Osteocyte (in vitro differentiated cells): Measurements from ENCODE around the gene EPHB1. TPM values are rescaled to one million over a fixed set of nuclear protein-coding genes. Genes with fewer than 3 reads are reported as not detected.
"Not testable (repeated sequence)": the region's sequence is repeated elsewhere in the genome, so short reads cannot be mapped to it uniquely, and the experiment has no call there.

Experiments used
- DNase-seq: peaks from one replicate; pipeline ENCODE4 v3.0.0; 2021; ENCODE audit warnings: mixed read lengths; ENCODE audit not compliant: unreplicated experiment; ENCODE audit errors: extremely low spot score
- H3K27ac Mint-ChIP-seq: one replicate; pipeline ENCODE4 v1.8.0; 2021; ENCODE audit warnings: mild to moderate bottlenecking, mixed read lengths; ENCODE audit not compliant: unreplicated experiment
- H3K27me3 Mint-ChIP-seq: one replicate; pipeline ENCODE4 v1.8.0; 2021; ENCODE audit warnings: mixed read lengths; ENCODE audit not compliant: unreplicated experiment
- H3K36me3 Mint-ChIP-seq: one replicate; pipeline ENCODE4 v1.8.0; 2021; ENCODE audit warnings: mixed read lengths; ENCODE audit not compliant: unreplicated experiment
- H3K4me1 Mint-ChIP-seq: one replicate; pipeline ENCODE4 v1.8.0; 2021; ENCODE audit warnings: mixed read lengths; ENCODE audit not compliant: unreplicated experiment
- H3K4me3 Mint-ChIP-seq: one replicate; pipeline ENCODE4 v1.8.0; 2021; ENCODE audit warnings: mild to moderate bottlenecking, moderate library complexity, mixed read lengths; ENCODE audit not compliant: unreplicated experiment
- H3K9me3 Mint-ChIP-seq: one replicate; pipeline ENCODE4 v1.8.0; 2021; ENCODE audit warnings: mixed read lengths; ENCODE audit not compliant: unreplicated experiment
- total RNA-seq: library from RNA; stranded (reverse); gene quantifications from 2 replicates; pipeline ENCODE4 v1.2.1, GENCODE V29; 2021
- TF ChIP-seq, protein P1 (sequence below): fragments of 200-600 bp; sonication (generic); IDR thresholded peaks from 2 replicates; pipeline ENCODE4 v1.5.0; 2021; ENCODE audit warnings: antibody characterized with exemption, mild to moderate bottlenecking, moderate library complexity

EPHB1 gene
- total RNA-seq, 1 donor from 2014 or later: 0.75 TPM

DNA sequence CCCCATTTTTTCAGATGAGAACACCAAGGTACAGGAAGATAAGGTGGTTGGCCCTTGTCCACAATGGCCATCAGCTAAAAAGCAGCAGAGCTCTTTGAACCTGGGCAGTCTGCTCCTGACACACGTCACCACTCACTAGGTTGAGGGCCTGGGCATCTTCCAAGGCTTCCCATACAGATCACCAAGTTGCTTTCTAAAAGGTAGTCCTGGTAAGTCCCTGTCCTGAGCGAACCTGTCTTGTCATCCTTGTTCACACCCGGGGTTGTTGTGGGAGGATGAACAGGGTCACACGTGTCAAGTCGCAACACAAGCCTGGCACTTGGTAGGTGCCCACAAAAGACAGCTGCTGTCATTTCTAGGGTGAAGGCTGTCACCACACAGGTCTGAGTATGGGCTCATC is 260.4 kb downstream of the EPHB1 start:
- TF ChIP-seq, protein P1, sequence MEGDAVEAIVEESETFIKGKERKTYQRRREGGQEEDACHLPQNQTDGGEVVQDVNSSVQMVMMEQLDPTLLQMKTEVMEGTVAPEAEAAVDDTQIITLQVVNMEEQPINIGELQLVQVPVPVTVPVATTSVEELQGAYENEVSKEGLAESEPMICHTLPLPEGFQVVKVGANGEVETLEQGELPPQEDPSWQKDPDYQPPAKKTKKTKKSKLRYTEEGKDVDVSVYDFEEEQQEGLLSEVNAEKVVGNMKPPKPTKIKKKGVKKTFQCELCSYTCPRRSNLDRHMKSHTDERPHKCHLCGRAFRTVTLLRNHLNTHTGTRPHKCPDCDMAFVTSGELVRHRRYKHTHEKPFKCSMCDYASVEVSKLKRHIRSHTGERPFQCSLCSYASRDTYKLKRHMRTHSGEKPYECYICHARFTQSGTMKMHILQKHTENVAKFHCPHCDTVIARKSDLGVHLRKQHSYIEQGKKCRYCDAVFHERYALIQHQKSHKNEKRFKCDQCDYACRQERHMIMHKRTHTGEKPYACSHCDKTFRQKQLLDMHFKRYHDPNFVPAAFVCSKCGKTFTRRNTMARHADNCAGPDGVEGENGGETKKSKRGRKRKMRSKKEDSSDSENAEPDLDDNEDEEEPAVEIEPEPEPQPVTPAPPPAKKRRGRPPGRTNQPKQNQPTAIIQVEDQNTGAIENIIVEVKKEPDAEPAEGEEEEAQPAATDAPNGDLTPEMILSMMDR: no peak
- no peaks in the 10 kb centered on the region for H3K27me3 Mint-ChIP-seq
- no peaks in the 10 kb centered on the region for H3K9me3 Mint-ChIP-seq
- peak; percentile 70 for DNase-seq
- H3K36me3 Mint-ChIP-seq: no peaks in the 10 kb centered on the region
- H3K4me1 Mint-ChIP-seq: no peaks in the 10 kb centered on the region
- no peak overlapping the region for H3K27ac Mint-ChIP-seq
- H3K4me3 Mint-ChIP-seq: no peak overlapping the region

DNA sequence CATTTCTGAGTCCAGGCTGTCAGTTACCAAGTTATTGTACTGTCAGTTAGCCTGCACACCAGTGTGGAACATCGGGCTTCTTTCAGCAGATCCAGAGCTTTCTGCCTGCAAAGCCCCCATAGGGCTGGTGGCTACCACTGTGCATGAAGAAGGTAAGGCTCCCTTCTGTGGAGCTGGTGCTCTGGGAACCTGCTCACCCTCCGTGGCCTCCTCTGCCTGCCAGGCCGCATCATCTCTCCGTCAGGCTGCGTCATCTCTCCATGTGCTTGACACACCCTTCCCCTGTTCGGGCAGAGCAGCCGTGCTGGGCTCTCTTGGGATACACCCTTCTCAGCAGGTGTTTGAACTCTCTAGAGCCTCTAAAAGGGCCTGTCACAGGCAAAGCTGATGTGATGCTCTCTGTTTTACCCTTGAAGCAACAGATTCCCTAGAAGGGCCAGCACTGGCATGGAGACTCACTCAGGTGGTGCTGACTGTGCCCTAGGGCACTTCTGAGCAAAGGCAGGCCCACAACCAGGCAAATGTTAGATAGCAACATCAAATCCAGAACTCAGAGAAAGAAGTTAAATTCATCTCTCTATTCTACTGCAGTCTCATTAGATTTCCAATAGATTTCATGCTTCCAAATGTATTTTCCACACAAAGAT is 261.1 kb downstream of the EPHB1 start:
- no peak overlapping the region for H3K4me3 Mint-ChIP-seq
- H3K27ac Mint-ChIP-seq: no peak overlapping the region
- no peaks in the 10 kb centered on the region for H3K4me1 Mint-ChIP-seq
- TF ChIP-seq, protein P1: no peak
- H3K27me3 Mint-ChIP-seq: no peaks in the 10 kb centered on the region
- H3K9me3 Mint-ChIP-seq: no peaks in the 10 kb centered on the region
- no peaks in the 10 kb centered on the region for H3K36me3 Mint-ChIP-seq
- DNase-seq: peak; percentile 75

DNA sequence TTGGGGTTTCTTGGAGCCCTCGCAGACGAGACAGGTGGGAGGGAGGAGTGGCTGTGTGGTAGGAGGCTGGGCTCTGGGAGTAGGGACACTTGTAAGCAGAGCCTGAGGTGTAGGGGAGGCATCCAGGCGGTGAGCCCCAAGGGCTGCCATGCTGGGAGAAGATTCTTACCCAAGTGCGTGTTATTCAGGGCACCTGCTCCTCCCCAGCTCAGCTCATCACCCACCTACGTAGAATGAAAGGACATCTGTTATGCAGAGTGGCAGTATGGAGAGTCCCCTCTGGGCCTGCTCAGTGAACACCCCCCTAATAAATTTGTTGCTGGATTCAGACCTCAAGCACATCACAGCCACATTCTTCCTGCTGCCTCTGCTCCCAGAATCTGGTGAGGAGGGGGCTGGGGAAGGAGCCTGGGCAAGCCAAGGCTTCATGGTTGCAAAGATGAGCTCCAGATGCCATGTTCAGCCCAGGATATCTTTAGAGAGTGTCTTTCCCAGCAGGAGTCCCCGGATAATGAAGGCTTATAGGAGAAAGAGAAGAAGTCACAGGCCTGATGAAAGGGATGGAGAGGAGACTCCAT is 261.8 kb downstream of the EPHB1 start:
- DNase-seq: peak; percentile 60
- Mint-ChIP-seq H3K9me3 (no peaks in the 10 kb centered on the region), H3K36me3 (no peaks in the 10 kb centered on the region), H3K27me3 (no peaks in the 10 kb centered on the region), H3K4me3 (no peak overlapping the region), H3K27ac (no peak overlapping the region), H3K4me1 (no peaks in the 10 kb centered on the region)
- TF ChIP-seq, protein P1: no peak

DNA sequence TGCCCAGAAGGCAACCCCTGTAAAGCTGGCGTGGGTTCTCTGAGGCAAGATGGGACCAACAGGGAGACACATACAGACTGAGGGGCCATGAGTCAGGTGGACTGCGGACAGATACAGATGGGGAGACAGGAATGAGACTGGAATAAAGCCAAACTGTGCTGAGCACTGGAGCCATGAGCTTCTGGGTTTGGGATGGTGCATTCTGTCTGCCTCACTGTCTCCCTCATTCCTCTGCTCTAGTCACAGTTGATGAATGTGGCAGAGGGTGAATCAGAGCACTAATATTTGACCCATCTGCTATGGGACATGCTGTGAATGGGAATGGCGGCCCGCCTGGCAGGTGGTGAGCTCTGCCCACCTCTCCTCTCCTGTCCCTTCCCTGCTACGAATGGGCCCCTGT is 262.9 kb downstream of the EPHB1 start:
- TF ChIP-seq, protein P1: no peak
- Mint-ChIP-seq H3K36me3 (no peaks in the 10 kb centered on the region), H3K4me1 (no peaks in the 10 kb centered on the region), H3K4me3 (no peak overlapping the region), H3K27me3 (no peaks in the 10 kb centered on the region), H3K9me3 (peaks cover 4% of the 10 kb centered on the region), H3K27ac (no peak overlapping the region)
- DNase-seq: no peak

DNA sequence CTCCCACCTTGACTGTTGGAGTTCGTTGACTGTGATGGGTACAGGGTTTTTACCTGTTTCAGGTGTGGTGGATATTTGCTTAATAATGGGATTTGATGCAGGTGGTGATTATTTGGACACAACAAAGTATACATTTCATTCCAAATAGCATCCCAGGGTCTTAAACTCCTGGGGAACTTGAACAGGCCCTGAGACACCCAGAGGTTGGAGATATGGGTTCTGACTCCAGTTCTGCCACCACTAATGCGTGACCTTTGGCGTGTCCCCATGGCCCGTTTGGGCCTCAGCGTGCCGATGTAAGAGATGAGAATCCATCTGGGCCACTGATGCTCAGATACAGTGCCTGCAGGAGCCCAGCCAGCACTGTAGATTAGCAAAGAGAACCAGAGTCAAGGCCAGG is 264.5 kb downstream of the EPHB1 start:
- Mint-ChIP-seq H3K27me3 (no peaks in the 10 kb centered on the region), H3K4me3 (no peak overlapping the region), H3K9me3 (peaks cover 11% of the 10 kb centered on the region), H3K4me1 (no peaks in the 10 kb centered on the region), H3K36me3 (no peaks in the 10 kb centered on the region), H3K27ac (no peak overlapping the region)
- peak; percentile 67 for DNase-seq
- TF ChIP-seq, protein P1: no peak

DNA sequence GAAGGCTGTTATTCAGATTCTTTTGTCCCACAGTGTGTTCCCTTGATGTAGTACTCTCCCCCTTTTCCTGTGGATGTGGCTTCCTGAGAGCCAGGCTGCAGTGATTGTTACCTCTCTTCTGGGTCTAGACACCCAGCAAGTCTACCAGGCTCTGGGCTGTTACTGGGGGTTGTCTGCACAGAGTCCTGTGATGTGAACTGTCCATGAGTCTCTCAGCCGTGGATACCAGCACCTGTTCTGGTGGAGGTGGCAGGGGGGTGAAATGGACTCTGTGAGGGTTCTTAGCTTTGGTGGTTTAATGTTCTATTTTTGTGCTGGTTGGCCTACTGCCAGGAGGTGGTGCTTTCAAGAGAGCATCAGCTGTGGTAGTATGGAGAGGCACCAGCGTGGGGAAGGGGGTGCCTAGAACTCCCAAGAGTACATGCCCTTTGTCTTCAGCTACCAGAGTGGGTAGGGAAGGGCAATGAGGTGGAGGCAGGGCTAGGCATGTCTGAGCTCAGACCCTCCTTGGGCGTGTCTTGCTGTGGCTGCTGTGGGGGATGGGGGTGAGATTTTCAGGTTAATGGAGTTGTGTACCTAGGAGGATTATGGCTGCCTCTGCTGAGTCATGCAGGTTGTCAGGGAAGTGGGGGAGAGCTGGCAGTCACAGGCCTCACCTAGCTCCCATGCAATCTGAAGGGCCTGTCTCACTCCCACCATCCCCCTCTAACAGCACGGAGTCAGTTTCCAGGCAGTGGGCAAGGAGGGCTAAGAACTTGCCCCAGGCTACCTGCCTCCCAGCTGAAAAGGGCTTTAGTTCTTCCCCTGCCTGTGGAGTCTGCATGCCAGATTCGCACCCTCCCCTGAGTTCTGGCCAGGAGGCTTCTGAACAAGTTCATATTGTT is 272.0 kb downstream of the EPHB1 start:
- H3K4me1 Mint-ChIP-seq, DNase-seq, H3K4me3 Mint-ChIP-seq, H3K27me3 Mint-ChIP-seq, H3K36me3 Mint-ChIP-seq, H3K27ac Mint-ChIP-seq: not testable (repeated sequence)
- peaks cover 11% of the 10 kb centered on the region for H3K9me3 Mint-ChIP-seq
